Glomerular visceral epithelial cell (primary cell): ENCODE measurements around the gene GGCX.
"Not testable (repeated sequence)": the region's sequence is repeated elsewhere in the genome, so short reads cannot be mapped to it uniquely, and the experiment has no call there.

Experiments used
- DNase-seq: peaks from one replicate; pipeline ENCODE4 v3.0.0-alpha.2; 2016; ENCODE audit errors: extremely low spot score

GGCX gene

GRCh38 chr2:85561280-85562212, at the start of gene GGCX:
TSS of gene GGCX (minus strand) at chr2:85561493. CDS start at chr2:85561428, 65 bp downstream.
- DNase-seq: peak; percentile 91

- DNase-seq: no peak
Observed at GRCh38 chr2:85607268-85608215, 46.2 kb upstream of the GGCX start.

- no peak for DNase-seq
Observed at GRCh38 chr2:85606116-85606455, 44.8 kb upstream of the GGCX start.

- peak; percentile 57 for DNase-seq
Observed at GRCh38 chr2:85605406-85606115, 44.3 kb upstream of the GGCX start.

- DNase-seq: no peak
Observed at GRCh38 chr2:85604568-85605339, 43.5 kb upstream of the GGCX start.

- DNase-seq: not testable (repeated sequence)
Observed at GRCh38 chr2:85604133-85604444, 42.8 kb upstream of the GGCX start.

GRCh38 chr2:85602476-85603234, 41.4 kb upstream of the GGCX start, which contains the start of gene TMEM150A:
TSS of gene TMEM150A (minus strand) at chr2:85602698. CDS start at chr2:85601948, 750 bp downstream.
- DNase-seq: peak; percentile 85

GRCh38 chr2:85601771-85602475, 40.6 kb upstream of the GGCX start:
- peak; percentile 43 for DNase-seq

GRCh38 chr2:85600951-85601770, 39.9 kb upstream of the GGCX start:
- no peak for DNase-seq

GRCh38 chr2:85600235-85600575, 38.9 kb upstream of the GGCX start:
- DNase-seq: no peak

GRCh38 chr2:85599468-85600234, 38.4 kb upstream of the GGCX start:
- DNase-seq: no peak

- no peak for DNase-seq
Observed at GRCh38 chr2:85598594-85599340, 37.5 kb upstream of the GGCX start.

- DNase-seq: no peak
Observed at GRCh38 chr2:85597241-85597640, 35.9 kb upstream of the GGCX start.

GRCh38 chr2:85596486-85597143, 35.3 kb upstream of the GGCX start:
- DNase-seq: no peak

- DNase-seq: peak; percentile 25
Observed at GRCh38 chr2:85596026-85596333, 34.7 kb upstream of the GGCX start.

- peak; percentile 95 for DNase-seq
Observed at GRCh38 chr2:85595301-85596025, 34.2 kb upstream of the GGCX start, which contains the start of gene RNF181. TSS of gene RNF181 (plus strand) at chr2:85595745. CDS start at chr2:85595764, 19 bp downstream.
